PC-9 (cell line): Measurements from ENCODE around the gene UTP4. TPM values are rescaled to one million over a fixed set of nuclear protein-coding genes. Genes with fewer than 3 reads are reported as not detected.

Experiments used
- BruUV-seq: library from RNA; stranded (reverse); fragments of 400-500 nt; replicated peaks from 2 replicates; lab custom pipeline; 2021; lab: Mats Ljungman, UMichigan
- CTCF ChIA-PET: fragments of 300-600 bp; sonication (Branson Sonifier 250); formaldehyde crosslinking; loops from one replicate; lab custom pipeline; 2022; ENCODE audit warnings: antibody characterized with exemption; lab: Charles Lee
- POLR2A ChIA-PET: fragments of 300-600 bp; sonication (Branson Sonifier 250); formaldehyde crosslinking; loops from one replicate; lab custom pipeline; 2022; ENCODE audit warnings: antibody characterized with exemption; ENCODE audit not compliant: unreplicated experiment; lab: Charles Lee
- DNase-seq, 2 experiments: peaks; one replicate each; pipeline versions ENCODE4 v3.0.0 to v3.0.0-alpha.2; 2015 to 2022; ENCODE audit warnings: mixed read lengths in 1 of 2
- H2AFZ ChIP-seq: fragments of 200-600 bp; sonication (generic); 2 replicates; pipeline ENCODE4 v1.8.1; 2017; ENCODE audit warnings: antibody characterized with exemption
- H3F3A ChIP-seq: fragments of 200-600 bp; sonication (generic); 2 replicates; pipeline ENCODE4 v1.8.1; 2017; ENCODE audit warnings: antibody characterized with exemption, mild to moderate bottlenecking, low read depth; ENCODE audit not compliant: insufficient read depth
- H3K27ac ChIP-seq: fragments of 200-600 bp; sonication (generic); 2 replicates; pipeline ENCODE4 v1.6.1; 2016; ENCODE audit warnings: mixed run types
- H3K27me3 ChIP-seq: fragments of 200-600 bp; sonication (generic); 2 replicates; pipeline ENCODE4 v1.6.1; 2016; ENCODE audit warnings: low read depth, mixed run types; ENCODE audit not compliant: insufficient read depth
- H3K36me3 ChIP-seq: fragments of 200-600 bp; sonication (generic); 2 replicates; pipeline ENCODE4 v1.6.1; 2016; ENCODE audit warnings: low read depth, mixed run types
- H3K4me1 ChIP-seq: fragments of 200-600 bp; sonication (generic); replicated peaks from 2 replicates; pipeline ENCODE4 v1.6.1; 2016; ENCODE audit warnings: mixed run types; ENCODE audit not compliant: insufficient read depth
- H3K4me2 ChIP-seq: fragments of 200-600 bp; sonication (generic); 2 replicates; pipeline ENCODE4 v1.6.1; 2017; ENCODE audit warnings: mixed run types
- H3K4me3 ChIP-seq: fragments of 200-600 bp; sonication (generic); 2 replicates; pipeline ENCODE4 v1.6.1; 2016; ENCODE audit warnings: mixed run types
- H3K79me2 ChIP-seq: fragments of 200-600 bp; sonication (generic); 2 replicates; pipeline ENCODE4 v1.6.1; 2017; ENCODE audit warnings: low read depth, mixed run types
- H3K9me2 ChIP-seq: fragments of 200-600 bp; sonication (generic); 2 replicates; pipeline ENCODE4 v1.8.1; 2017; ENCODE audit warnings: mild to moderate bottlenecking; ENCODE audit not compliant: insufficient read depth
- H3K9me3 ChIP-seq: fragments of 200-600 bp; sonication (generic); 2 replicates; pipeline ENCODE4 v1.8.1; 2016; ENCODE audit warnings: low read depth; ENCODE audit not compliant: insufficient read depth
- H4K20me1 ChIP-seq: fragments of 200-600 bp; sonication (generic); 2 replicates; pipeline ENCODE4 v1.8.1; 2017; ENCODE audit not compliant: insufficient read depth
- CTCF ChIP-seq: fragments of 200-600 bp; sonication (generic); conservative IDR thresholded peaks from 2 replicates; pipeline ENCODE4 v1.6.1; 2017; ENCODE audit warnings: mixed run types, antibody characterized with exemption, mild to moderate bottlenecking, moderate library complexity
- EZH2 ChIP-seq: fragments of 200-600 bp; sonication (generic); IDR thresholded peaks from 2 replicates; pipeline ENCODE4 v1.8.0; 2017; ENCODE audit warnings: antibody characterized with exemption, low read depth
- intact Hi-C: fragments of 100-400 bp; cut with micrococcal nuclease; formaldehyde crosslinking; loops from one replicate; pipeline ENCODE4 v1.10.0; 2022; ENCODE audit not compliant: unreplicated experiment
- total RNA-seq: library from RNA; stranded (reverse); gene quantifications from 2 replicates; pipeline ENCODE4 v1.2.3, GENCODE V29; 2021

Gene UTP4
- total RNA-seq, 1 experiment from 2014 or later: 45.9 TPM

GRCh38 chr16:69190598-69190997, 58.1 kb downstream of the UTP4 start:
- TF ChIP-seq CTCF (no peak), EZH2 (no peak)
- Histone ChIP-seq H3K36me3 (no peaks in the 10 kb centered on the region), H3K4me1 (peaks cover 33% of the 10 kb centered on the region), H4K20me1 (peaks cover 6% of the 10 kb centered on the region; the same call in 1 of the 2 replicates), H3K27ac (no peak overlapping the region; the same call in 1 of the 2 replicates), H3K9me3 (no peaks in the 10 kb centered on the region; the same call in 1 of the 2 replicates), H3F3A (peaks cover 13% of the 10 kb centered on the region; the same call in 1 of the 2 replicates), H2AFZ (no peak overlapping the region), H3K79me2 (peaks cover 51% of the 10 kb centered on the region), H3K27me3 (no peaks in the 10 kb centered on the region), H3K4me2 (peak overlapping the region; percentile 18; the same call in 1 of the 2 replicates), H3K4me3 (no peak overlapping the region), H3K9me2 (no peaks in the 10 kb centered on the region)
- BruUV-seq: no TSS peak
- intact Hi-C loops: no loop called here
- ChIA-PET CTCF (no interaction called here), POLR2A (interaction anchor here (0.6 kb wide), 2 partner anchors 40 to 461 kb away, joined by 3 read pairs; no protein-coding TSS in a partner anchor)
- DNase-seq: peak in 1 of 2 experiments; percentile 50

- H3K9me3 ChIP-seq: no peaks in the 10 kb centered on the region; the same call in 1 of the 2 replicates
- no peak overlapping the region for H2AFZ ChIP-seq
- intact Hi-C loops: no loop called here
- BruUV-seq: no TSS peak
- peaks cover 6% of the 10 kb centered on the region; the same call in 1 of the 2 replicates for H4K20me1 ChIP-seq
- TF ChIP-seq CTCF: no peak
- TF ChIP-seq EZH2: no peak
- ChIA-PET POLR2A (interaction anchor here (0.6 kb wide), 1 partner anchor 40 kb away, joined by 3 read pairs; no protein-coding TSS in a partner anchor), CTCF (no interaction called here)
- H3K79me2 ChIP-seq: peaks cover 54% of the 10 kb centered on the region
- H3K9me2 ChIP-seq: no peaks in the 10 kb centered on the region
- H3K4me3 ChIP-seq: no peak overlapping the region
- H3K27ac ChIP-seq: no peak overlapping the region
- H3K36me3 ChIP-seq: no peaks in the 10 kb centered on the region
- H3F3A ChIP-seq: peaks cover 13% of the 10 kb centered on the region; the same call in 1 of the 2 replicates
- DNase-seq: no peak
- H3K4me2 ChIP-seq: no peak overlapping the region
- no peaks in the 10 kb centered on the region for H3K27me3 ChIP-seq
- H3K4me1 ChIP-seq: peaks cover 33% of the 10 kb centered on the region
Observed at GRCh38 chr16:69191136-69191535, 58.7 kb downstream of the UTP4 start.

GRCh38 chr16:69193855-69194254, 61.4 kb downstream of the UTP4 start:
- Histone ChIP-seq H3K27ac (no peak overlapping the region), H3K79me2 (peaks cover 64% of the 10 kb centered on the region), H3K9me3 (no peaks in the 10 kb centered on the region; the same call in 1 of the 2 replicates), H2AFZ (no peak overlapping the region), H3K27me3 (no peaks in the 10 kb centered on the region), H3K9me2 (no peaks in the 10 kb centered on the region), H3K36me3 (no peaks in the 10 kb centered on the region), H3K4me2 (no peak overlapping the region), H3K4me3 (no peak overlapping the region), H3F3A (peaks cover 26% of the 10 kb centered on the region), H3K4me1 (peaks cover 21% of the 10 kb centered on the region), H4K20me1 (peaks cover 2% of the 10 kb centered on the region; the same call in 1 of the 2 replicates)
- TF ChIP-seq EZH2: no peak
- TF ChIP-seq CTCF: no peak
- DNase-seq: no peak
- no TSS peak for BruUV-seq
- intact Hi-C loops: no loop called here
- POLR2A ChIA-PET: no interaction called here
- CTCF ChIA-PET: no interaction called here
